DOHH2 (cell line): Measurements from ENCODE around the gene RAB3GAP1.

ENCODE experiments used
- H3F3A ChIP-seq: fragments of 200-600 bp; sonication (generic), shearing (Covaris generic); 2 replicates; pipeline ENCODE4 v1.6.0; 2016; ENCODE audit warnings: antibody characterized with exemption, mild to moderate bottlenecking; ENCODE audit not compliant: control insufficient read depth, insufficient read depth
- H3K27ac ChIP-seq: fragments of 200-600 bp; sonication (generic); 2 replicates; pipeline ENCODE4 v1.5.1; 2014; ENCODE audit warnings: low read depth, mild to moderate bottlenecking, low read length, moderate library complexity
- H3K27me3 ChIP-seq: fragments of 200-600 bp; sonication (generic); 2 replicates; pipeline ENCODE4 v1.6.1; 2014; ENCODE audit warnings: mild to moderate bottlenecking, low read length, mixed read lengths; ENCODE audit not compliant: control insufficient read depth
- H3K36me3 ChIP-seq: fragments of 200-600 bp; sonication (generic); 2 replicates; pipeline ENCODE4 v1.6.1; 2014; ENCODE audit warnings: mild to moderate bottlenecking, low read length, moderate library complexity, mixed read lengths; ENCODE audit not compliant: control insufficient read depth
- H3K4me1 ChIP-seq: fragments of 200-600 bp; sonication (generic); 2 replicates; pipeline ENCODE4 v1.6.1; 2014; ENCODE audit warnings: mild to moderate bottlenecking, low read length, mixed read lengths; ENCODE audit not compliant: control insufficient read depth
- H3K4me2 ChIP-seq: fragments of 200-600 bp; sonication (generic); 2 replicates; pipeline ENCODE4 v1.6.0; 2014; ENCODE audit warnings: mild to moderate bottlenecking, low read length, moderate library complexity
- H3K4me3 ChIP-seq: fragments of 200-600 bp; sonication (generic); 2 replicates; pipeline ENCODE4 v1.5.1; 2014; ENCODE audit warnings: mild to moderate bottlenecking, low read length, mixed read lengths
- H3K79me2 ChIP-seq: fragments of 200-600 bp; sonication (generic); 2 replicates; pipeline ENCODE4 v1.6.1; 2014; ENCODE audit warnings: mild to moderate bottlenecking, low read length, mixed read lengths; ENCODE audit not compliant: control insufficient read depth
- H3K9me2 ChIP-seq: fragments of 200-600 bp; sonication (generic); replicated peaks from 2 replicates; pipeline ENCODE4 v1.6.1; 2014; ENCODE audit warnings: mild to moderate bottlenecking, low read length, mixed read lengths; ENCODE audit not compliant: control insufficient read depth
- H3K9me3 ChIP-seq: fragments of 200-600 bp; sonication (generic); 2 replicates; pipeline ENCODE4 v1.6.1; 2014; ENCODE audit warnings: antibody characterized with exemption, low read length, mixed read lengths; ENCODE audit not compliant: control insufficient read depth, insufficient read depth
- H4K20me1 ChIP-seq: fragments of 200-600 bp; sonication (generic); 2 replicates; pipeline ENCODE4 v1.6.0; 2014; ENCODE audit warnings: low read depth, mild to moderate bottlenecking, antibody characterized with exemption, low read length, moderate library complexity; ENCODE audit not compliant: control insufficient read depth, insufficient read depth
- EZH2phosphoT487 ChIP-seq: fragments of 200-600 bp; sonication (generic); IDR thresholded peaks from 2 replicates; pipeline ENCODE4 v1.6.1; 2017; ENCODE audit warnings: borderline replicate concordance, mild to moderate bottlenecking, antibody characterized with exemption, low read length, moderate library complexity, mixed read lengths
- TF ChIP-seq, protein P1 (sequence below): fragments of 200-600 bp; sonication (generic); IDR thresholded peaks from one replicate; pipeline ENCODE4 v1.5.1; 2014; ENCODE audit warnings: antibody characterized with exemption, mild to moderate bottlenecking, low read depth, low read length; ENCODE audit not compliant: poor library complexity, severe bottlenecking

RAB3GAP1 gene

DNA sequence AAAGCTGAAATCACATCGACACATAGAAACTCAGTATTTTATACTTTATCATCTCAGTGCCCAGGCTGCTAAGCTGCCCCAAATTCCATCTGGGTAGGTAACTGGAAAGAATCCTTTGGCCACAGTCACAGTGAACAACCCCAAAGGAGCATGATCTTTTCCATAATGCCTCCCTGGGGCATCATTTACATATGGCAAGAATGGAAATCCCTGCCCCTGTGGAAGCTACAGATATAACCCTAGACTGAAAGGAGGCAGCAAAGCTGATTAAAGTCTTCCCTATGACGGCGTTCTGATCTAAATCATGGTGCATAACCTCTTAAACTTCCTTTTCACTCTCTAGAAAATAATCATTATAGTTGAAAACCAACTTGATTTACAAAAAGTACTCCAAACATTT, 46.3 kb upstream of the RAB3GAP1 start:
- H3F3A ChIP-seq: no peaks in the 10 kb centered on the region
- H3K79me2 ChIP-seq: no peaks in the 10 kb centered on the region
- no peak overlapping the region for H3K4me3 ChIP-seq
- TF ChIP-seq, protein P1, sequence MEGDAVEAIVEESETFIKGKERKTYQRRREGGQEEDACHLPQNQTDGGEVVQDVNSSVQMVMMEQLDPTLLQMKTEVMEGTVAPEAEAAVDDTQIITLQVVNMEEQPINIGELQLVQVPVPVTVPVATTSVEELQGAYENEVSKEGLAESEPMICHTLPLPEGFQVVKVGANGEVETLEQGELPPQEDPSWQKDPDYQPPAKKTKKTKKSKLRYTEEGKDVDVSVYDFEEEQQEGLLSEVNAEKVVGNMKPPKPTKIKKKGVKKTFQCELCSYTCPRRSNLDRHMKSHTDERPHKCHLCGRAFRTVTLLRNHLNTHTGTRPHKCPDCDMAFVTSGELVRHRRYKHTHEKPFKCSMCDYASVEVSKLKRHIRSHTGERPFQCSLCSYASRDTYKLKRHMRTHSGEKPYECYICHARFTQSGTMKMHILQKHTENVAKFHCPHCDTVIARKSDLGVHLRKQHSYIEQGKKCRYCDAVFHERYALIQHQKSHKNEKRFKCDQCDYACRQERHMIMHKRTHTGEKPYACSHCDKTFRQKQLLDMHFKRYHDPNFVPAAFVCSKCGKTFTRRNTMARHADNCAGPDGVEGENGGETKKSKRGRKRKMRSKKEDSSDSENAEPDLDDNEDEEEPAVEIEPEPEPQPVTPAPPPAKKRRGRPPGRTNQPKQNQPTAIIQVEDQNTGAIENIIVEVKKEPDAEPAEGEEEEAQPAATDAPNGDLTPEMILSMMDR: no peak
- TF ChIP-seq EZH2phosphoT487: no peak
- no peaks in the 10 kb centered on the region for H3K36me3 ChIP-seq
- no peak overlapping the region for H3K27ac ChIP-seq
- no peaks in the 10 kb centered on the region for H4K20me1 ChIP-seq
- H3K9me2 ChIP-seq: no peaks in the 10 kb centered on the region
- H3K27me3 ChIP-seq: peaks cover 4% of the 10 kb centered on the region; the same call in 1 of the 2 replicates
- H3K4me2 ChIP-seq: no peak overlapping the region
- H3K9me3 ChIP-seq: no peaks in the 10 kb centered on the region
- peaks cover 8% of the 10 kb centered on the region for H3K4me1 ChIP-seq

DNA sequence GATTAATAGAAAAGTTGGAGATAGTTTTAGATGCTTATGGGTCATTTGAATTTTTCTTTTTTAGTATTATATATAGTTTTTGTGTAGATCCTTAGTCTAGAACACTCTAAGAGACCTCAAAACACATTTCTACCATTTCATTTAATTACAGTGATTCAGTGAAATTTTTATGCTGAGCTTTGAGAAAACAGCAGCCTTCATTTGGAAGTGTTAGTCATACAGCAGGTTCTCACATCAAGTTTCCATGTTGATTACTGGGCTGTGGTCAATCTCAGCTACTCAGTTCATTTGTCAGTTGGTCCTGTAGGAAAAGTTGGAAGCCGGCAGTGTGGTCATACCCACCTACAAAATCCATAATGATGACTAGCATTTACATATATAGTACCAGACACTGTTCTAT, 42.8 kb upstream of the RAB3GAP1 start:
- no peaks in the 10 kb centered on the region for H4K20me1 ChIP-seq
- no peaks in the 10 kb centered on the region for H3K79me2 ChIP-seq
- no peak overlapping the region for H3K4me3 ChIP-seq
- peaks cover 4% of the 10 kb centered on the region; the same call in 1 of the 2 replicates for H3K27me3 ChIP-seq
- H3K9me2 ChIP-seq: no peaks in the 10 kb centered on the region
- no peak for TF ChIP-seq EZH2phosphoT487
- peaks cover 4% of the 10 kb centered on the region for H3K4me1 ChIP-seq
- H3K36me3 ChIP-seq: no peaks in the 10 kb centered on the region
- H3K27ac ChIP-seq: no peak overlapping the region
- no peaks in the 10 kb centered on the region for H3F3A ChIP-seq
- H3K4me2 ChIP-seq: no peak overlapping the region
- H3K9me3 ChIP-seq: no peaks in the 10 kb centered on the region

DNA sequence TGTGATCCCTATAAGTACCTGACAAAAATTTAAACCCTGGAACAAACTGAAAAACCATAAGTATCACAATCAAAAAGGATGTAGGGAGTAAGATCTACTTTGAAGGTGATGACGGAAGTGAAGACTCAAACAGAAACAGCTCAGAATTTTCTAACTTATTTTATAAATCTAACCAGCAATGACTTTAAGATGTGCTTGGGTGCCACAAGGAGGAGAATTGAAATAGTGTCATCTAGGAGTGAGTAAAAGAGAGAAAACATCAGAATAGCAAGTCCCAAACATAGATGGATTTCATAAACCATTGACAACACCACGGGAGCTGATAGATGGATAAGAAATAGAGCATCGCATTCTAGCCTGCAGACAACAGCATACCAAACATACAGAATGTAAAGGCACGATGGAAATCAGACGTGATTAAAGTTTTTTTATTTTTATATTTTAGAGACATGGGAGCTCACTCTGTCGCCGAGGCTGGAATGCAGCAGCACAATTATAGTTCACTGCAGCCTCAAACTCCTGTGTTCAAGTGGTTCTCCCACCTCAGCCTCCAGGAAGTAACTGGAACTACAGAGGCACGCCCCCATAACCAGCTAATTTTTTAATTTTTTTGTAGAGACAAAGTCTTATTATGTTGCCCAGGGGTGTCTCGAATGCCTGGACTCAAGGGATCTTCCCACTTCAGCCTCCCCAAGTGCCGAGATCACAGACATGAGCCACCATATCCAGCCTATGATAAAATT, 41.7 kb upstream of the RAB3GAP1 start:
- Histone ChIP-seq H3K36me3 (no peaks in the 10 kb centered on the region), H3K4me2 (no peak overlapping the region), H3K4me3 (no peak overlapping the region), H3K9me2 (no peaks in the 10 kb centered on the region), H4K20me1 (no peaks in the 10 kb centered on the region), H3K27me3 (no peaks in the 10 kb centered on the region), H3K27ac (no peak overlapping the region), H3F3A (no peaks in the 10 kb centered on the region), H3K9me3 (no peaks in the 10 kb centered on the region), H3K4me1 (no peaks in the 10 kb centered on the region), H3K79me2 (no peaks in the 10 kb centered on the region)
- TF ChIP-seq, protein P1: no peak
- TF ChIP-seq EZH2phosphoT487: no peak

DNA sequence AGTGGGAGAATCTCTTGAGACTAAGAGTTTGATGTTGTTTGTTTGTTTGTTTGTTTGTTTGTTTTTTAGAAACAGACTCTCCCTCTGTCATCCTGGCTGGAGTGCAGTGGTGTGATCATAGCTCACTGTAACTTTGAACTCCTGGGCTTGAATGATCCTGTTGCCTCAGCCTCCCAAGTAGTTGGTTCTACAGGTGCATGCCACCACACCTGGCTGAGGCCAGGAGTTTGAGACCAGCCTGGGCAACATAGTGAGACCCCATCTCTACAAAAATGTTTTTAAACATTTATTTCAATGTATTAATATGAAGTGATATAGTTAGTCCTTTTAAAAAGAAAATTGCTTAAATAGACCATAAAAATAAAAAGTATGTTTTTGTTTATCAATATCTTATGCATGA, 40.5 kb upstream of the RAB3GAP1 start:
- H3K79me2 ChIP-seq: no peaks in the 10 kb centered on the region
- H3K4me3 ChIP-seq: no peak overlapping the region
- H3K4me1 ChIP-seq: no peaks in the 10 kb centered on the region
- no peaks in the 10 kb centered on the region for H3K36me3 ChIP-seq
- H3K9me2 ChIP-seq: no peaks in the 10 kb centered on the region
- TF ChIP-seq, protein P1: no peak
- TF ChIP-seq EZH2phosphoT487: no peak
- H3K27ac ChIP-seq: no peak overlapping the region
- H3K27me3 ChIP-seq: no peaks in the 10 kb centered on the region
- H3F3A ChIP-seq: no peaks in the 10 kb centered on the region
- no peaks in the 10 kb centered on the region for H4K20me1 ChIP-seq
- H3K9me3 ChIP-seq: no peaks in the 10 kb centered on the region
- H3K4me2 ChIP-seq: no peak overlapping the region
